ENCODE results near the gene EFCAB8.

Gene EFCAB8

GRCh38 chr20:32858701-32859372 lies at the start of gene EFCAB8:
Gene EFCAB8, plus strand, starts transcription at chr20:32858923. Its CDS starts 4,870 bp downstream, at chr20:32863793.
- no peak for DNase-seq
- TF ChIP-seq POLR2A (IDR thresholded peaks at IDR 0.05; ENCODE audit: low read length) (no peak), GATA1 (IDR thresholded peaks at IDR 0.05; ENCODE audit: low read depth, low read length) (no peak)

DNA sequence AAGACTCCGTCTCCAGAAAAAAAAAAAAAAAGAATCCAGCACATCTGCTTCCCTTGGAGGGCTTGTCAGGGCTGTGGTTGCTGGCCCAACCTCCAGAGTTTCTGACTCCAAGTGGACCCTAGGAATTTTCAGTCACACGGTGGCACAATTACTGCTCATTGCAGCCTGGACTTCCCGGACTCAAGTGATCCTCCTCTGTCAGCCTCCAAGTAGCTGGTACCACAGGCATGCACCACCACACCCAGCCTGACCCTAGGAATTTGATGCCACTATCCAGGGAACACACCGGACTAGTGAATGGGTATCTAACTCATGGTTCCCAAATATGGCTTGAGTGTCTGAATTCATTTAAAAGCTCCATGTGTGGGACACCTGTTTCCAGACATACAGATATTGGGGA lies 48.8 kb upstream of the EFCAB8 start:
- TF ChIP-seq POLR2A (IDR thresholded peaks at IDR 0.05; ENCODE audit: low read length), result no peak
- TF ChIP-seq GATA1 (IDR thresholded peaks at IDR 0.05; ENCODE audit: low read depth, low read length), result no peak
- DNase-seq, result no peak

- no peak for DNase-seq
- TF ChIP-seq POLR2A (IDR thresholded peaks at IDR 0.05; ENCODE audit: low read length), result no peak
- TF ChIP-seq GATA1 (IDR thresholded peaks at IDR 0.05; ENCODE audit: low read depth, low read length), result no peak
Measured at GRCh38 chr20:32810941-32811340, 47.8 kb upstream of the EFCAB8 start.

DNA sequence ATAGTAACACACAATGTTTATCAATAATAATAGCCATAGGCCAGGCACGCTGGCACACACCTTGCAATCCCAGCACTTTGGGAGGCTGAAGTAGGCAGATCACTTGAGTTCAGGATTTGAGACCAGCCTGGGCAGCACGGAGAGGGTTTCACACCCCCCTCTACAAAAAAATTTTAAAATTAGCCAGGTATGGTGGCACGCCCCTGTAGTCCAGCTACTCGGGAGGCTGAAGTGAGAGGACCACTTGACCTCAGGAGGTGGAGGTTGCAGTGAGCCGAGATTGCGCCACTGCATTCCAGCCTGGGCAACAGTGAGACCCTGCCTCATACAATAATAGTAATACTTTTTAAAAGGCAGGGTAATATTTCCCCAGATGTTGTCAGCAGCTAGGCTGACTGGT lies 46.8 kb upstream of the EFCAB8 start:
- TF ChIP-seq GATA1 (IDR thresholded peaks at IDR 0.05; ENCODE audit: low read depth, low read length), result no peak
- no peak for TF ChIP-seq POLR2A (IDR thresholded peaks at IDR 0.05; ENCODE audit: low read length)
- DNase-seq, result no peak

DNA sequence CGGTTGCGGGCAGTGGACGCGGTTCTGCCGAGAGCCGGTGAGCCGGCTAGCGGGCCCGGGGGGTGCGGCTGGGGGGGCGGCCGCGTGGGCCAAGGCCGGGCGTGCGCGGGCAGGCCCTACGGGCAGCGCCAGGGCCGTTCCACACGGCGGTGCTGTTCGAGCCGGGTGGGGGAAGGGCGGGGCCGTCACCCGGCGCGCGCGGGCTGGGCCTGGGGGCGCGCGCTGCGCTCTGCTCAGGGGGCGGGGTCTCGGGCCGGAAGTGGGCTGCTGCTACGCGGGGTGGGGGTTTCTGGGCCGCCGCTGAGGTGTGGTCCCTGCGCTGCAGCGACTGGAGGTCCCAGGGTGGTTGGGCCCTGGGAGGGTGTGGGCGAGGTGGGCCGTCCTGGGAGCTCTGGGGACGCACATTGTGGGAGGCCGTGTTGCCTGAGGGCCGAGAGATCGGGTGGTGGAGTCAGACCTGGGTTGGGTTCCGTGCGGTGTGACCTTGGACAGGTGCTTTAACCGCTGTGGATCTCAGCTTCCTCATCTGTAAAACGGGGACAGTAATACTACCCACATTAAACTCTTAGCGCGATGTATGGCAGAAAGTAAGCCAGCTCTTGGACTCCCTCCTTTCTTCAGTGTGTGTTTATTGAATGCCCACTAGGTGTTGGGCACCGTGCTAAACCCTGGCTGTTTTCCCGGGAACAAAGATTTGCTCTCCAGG lies 38.6 kb upstream of the EFCAB8 start:
- TF ChIP-seq GATA1 (IDR thresholded peaks at IDR 0.05; ENCODE audit: low read depth, low read length) (no peak), POLR2A (IDR thresholded peaks at IDR 0.05; ENCODE audit: low read length) (peak; percentile 12)
- peak; percentile 86 to 91 for DNase-seq

- TF ChIP-seq GATA1 (IDR thresholded peaks at IDR 0.05; ENCODE audit: low read depth, low read length) (no peak), POLR2A (IDR thresholded peaks at IDR 0.05; ENCODE audit: low read length) (no peak)
- DNase-seq, result no peak
Measured at GRCh38 chr20:32820698-32821377, 37.9 kb upstream of the EFCAB8 start.

- TF ChIP-seq POLR2A (IDR thresholded peaks at IDR 0.05; ENCODE audit: low read length) (no peak), GATA1 (IDR thresholded peaks at IDR 0.05; ENCODE audit: low read depth, low read length) (no peak)
- no peak for DNase-seq
Measured at GRCh38 chr20:32822225-32822624, 36.5 kb upstream of the EFCAB8 start.

- peak in 1 of 2 experiments; percentile 33 for DNase-seq
- TF ChIP-seq GATA1 (IDR thresholded peaks at IDR 0.05; ENCODE audit: low read depth, low read length) (no peak), POLR2A (IDR thresholded peaks at IDR 0.05; ENCODE audit: low read length) (no peak)
Measured at GRCh38 chr20:32823078-32823477, 35.6 kb upstream of the EFCAB8 start.

- no peak for DNase-seq
- TF ChIP-seq GATA1 (IDR thresholded peaks at IDR 0.05; ENCODE audit: low read depth, low read length) (no peak), POLR2A (IDR thresholded peaks at IDR 0.05; ENCODE audit: low read length) (no peak)
Measured at GRCh38 chr20:32823737-32824588, 34.8 kb upstream of the EFCAB8 start.

GRCh38 chr20:32828029-32828680 lies 30.6 kb upstream of the EFCAB8 start:
- TF ChIP-seq POLR2A (IDR thresholded peaks at IDR 0.05; ENCODE audit: low read length) (no peak), GATA1 (IDR thresholded peaks at IDR 0.05; ENCODE audit: low read depth, low read length) (no peak)
- DNase-seq, result peak in 1 of 2 experiments; percentile 15

GRCh38 chr20:32829311-32830005 lies 29.3 kb upstream of the EFCAB8 start:
- no peak for DNase-seq
- TF ChIP-seq GATA1 (IDR thresholded peaks at IDR 0.05; ENCODE audit: low read depth, low read length) (no peak), POLR2A (IDR thresholded peaks at IDR 0.05; ENCODE audit: low read length) (no peak)

- no peak for DNase-seq
- TF ChIP-seq GATA1 (IDR thresholded peaks at IDR 0.05; ENCODE audit: low read depth, low read length) (no peak), POLR2A (IDR thresholded peaks at IDR 0.05; ENCODE audit: low read length) (no peak)
Measured at GRCh38 chr20:32830437-32830836, 28.3 kb upstream of the EFCAB8 start.

DNA sequence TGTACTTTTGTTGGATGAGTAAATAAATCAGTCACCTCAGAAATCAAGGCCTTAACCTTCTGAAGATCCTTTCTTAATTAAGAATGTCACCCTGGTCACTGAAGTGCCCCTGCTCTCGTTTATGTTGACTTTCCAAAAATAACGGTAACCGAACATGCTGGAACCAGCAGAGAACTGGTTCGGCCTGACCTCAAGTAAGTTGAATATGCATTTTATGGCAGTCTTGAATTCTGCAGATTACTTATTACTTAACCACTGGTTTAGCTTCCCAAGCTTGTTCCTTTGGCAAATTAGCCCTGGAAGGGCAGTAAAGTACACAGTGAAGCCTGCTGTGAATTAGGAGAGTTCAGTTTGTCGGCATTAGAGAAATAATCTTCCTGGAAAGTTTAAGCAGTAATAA lies 26.7 kb upstream of the EFCAB8 start:
- no peak for DNase-seq
- TF ChIP-seq GATA1 (IDR thresholded peaks at IDR 0.05; ENCODE audit: low read depth, low read length) (no peak), POLR2A (IDR thresholded peaks at IDR 0.05; ENCODE audit: low read length) (no peak)

All from erythroblast (primary cell).